ENCODE results near the gene ARPP21.

- TF ChIP-seq ZNF565 (CRISPR knock-in tag; conservative IDR thresholded peaks at IDR 0.05; ENCODE audit: low read depth) (no peak), ZC3H10 (CRISPR knock-in tag; IDR thresholded peaks at IDR 0.05) (no peak), OSR1 (CRISPR knock-in tag; IDR thresholded peaks at IDR 0.05) (no peak), TSHZ2 (CRISPR knock-in tag; IDR thresholded peaks at IDR 0.05) (no peak), ARNTL (CRISPR knock-in tag; IDR thresholded peaks at IDR 0.05; ENCODE audit: borderline replicate concordance, low read depth) (no peak)
These were observed 24.1 kb downstream of the ARPP21 start for GRCh38 chr3:35663471-35663870.
